OCI-M2 (cell line): Measurements from ENCODE around the gene SUSD6.

Experiments
- DNase-seq: peaks from one replicate; lab custom pipeline; 2025; ENCODE audit not compliant: unreplicated experiment; lab: John Stamatoyannopoulos, UW

SUSD6 gene

DNA sequence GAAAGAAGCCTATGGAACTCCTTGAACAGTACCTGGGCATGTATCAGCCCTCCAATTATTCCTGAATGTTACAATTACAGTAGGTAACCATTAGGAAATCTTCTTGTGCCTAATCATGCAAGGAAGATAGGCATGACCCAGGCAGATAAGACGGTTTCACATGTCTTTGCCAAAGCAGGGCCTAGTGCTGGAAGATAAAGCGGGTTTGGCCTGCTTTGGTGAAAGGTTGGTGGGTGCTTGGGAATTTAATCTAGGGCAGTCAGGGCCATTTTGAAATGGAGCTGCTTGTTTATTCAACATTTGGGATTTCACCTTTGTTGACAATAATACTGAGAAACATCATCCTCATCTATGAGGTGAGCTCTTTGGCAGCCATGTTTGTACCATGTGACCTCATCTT is 143.1 kb downstream of the SUSD6 start:
- no peak for DNase-seq

DNA sequence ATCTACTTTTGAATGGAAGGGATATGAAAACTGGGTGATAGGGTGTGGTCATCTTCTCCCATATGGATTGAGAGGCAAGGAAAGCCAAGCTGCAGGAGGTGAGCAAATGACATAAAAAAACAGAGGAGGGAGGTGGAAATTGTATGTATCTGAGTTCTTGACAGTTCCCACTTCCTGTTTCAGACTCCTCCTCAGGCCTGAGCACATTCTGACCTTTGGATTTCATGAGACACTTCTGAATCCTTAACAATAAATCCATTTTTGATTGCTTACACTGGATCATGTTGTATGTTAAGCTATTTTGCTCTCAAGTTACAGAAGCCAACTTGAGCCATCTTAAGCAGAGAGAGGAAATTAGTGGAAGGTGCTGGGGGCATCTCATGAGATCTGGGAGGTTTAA is 143.9 kb downstream of the SUSD6 start:
- no peak for DNase-seq

DNA sequence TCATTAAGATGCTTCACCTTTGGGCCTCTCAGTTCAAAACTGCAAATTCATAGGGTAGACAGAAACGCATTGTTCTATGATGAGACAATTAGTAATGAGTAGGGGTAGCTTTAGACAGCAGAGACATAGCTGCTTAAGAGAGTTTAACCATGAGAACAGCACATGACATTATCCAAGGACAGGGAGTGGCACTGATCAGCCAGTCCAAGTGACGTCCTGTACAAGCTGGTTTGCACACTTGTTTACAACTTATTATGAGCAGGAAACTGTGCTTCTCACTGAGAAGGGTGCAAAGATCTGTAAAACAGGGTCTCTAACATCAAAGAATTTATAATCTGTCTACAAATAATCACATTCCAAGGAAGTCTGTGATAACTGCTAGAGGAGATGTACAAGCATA is 144.4 kb downstream of the SUSD6 start:
- DNase-seq: no peak

DNA sequence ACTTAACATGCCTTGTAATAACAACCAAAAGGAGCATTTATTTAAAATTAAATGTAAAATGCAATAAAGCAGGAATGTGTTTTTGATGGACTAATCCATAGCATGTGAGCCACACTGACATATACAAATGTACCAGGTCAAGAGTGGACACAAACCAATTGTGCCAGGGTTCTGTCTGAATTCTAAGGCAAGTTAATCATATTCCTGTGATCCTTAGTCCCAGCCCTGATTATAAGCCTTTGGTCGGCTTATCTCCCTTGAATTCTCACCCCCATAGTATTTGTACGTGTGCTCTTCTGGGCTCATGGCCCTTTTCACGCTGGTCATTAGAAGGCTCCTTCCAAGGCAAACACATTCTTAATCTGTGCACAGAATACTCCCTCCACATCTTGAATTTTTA is 144.9 kb downstream of the SUSD6 start:
- no peak for DNase-seq

DNA sequence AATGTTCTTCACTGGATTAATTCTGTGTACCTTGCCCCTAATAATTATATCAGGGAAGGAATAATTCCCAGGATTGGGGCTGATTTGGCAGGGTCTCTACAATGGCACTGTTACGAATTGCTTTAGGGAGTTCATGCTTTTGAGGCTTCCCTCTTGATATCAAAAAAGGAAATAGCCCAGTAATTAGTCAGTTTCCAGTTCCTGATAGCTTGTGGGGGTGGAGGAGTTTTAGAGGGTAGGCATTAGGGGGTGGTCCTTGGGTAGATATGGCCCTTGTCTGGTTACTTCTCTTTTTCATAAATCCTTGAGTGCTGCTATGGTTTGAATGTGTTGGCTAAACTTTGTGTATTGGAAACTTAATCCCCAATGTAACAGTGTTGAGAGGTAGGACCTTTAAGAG is 149.4 kb downstream of the SUSD6 start:
- DNase-seq: no peak

DNA sequence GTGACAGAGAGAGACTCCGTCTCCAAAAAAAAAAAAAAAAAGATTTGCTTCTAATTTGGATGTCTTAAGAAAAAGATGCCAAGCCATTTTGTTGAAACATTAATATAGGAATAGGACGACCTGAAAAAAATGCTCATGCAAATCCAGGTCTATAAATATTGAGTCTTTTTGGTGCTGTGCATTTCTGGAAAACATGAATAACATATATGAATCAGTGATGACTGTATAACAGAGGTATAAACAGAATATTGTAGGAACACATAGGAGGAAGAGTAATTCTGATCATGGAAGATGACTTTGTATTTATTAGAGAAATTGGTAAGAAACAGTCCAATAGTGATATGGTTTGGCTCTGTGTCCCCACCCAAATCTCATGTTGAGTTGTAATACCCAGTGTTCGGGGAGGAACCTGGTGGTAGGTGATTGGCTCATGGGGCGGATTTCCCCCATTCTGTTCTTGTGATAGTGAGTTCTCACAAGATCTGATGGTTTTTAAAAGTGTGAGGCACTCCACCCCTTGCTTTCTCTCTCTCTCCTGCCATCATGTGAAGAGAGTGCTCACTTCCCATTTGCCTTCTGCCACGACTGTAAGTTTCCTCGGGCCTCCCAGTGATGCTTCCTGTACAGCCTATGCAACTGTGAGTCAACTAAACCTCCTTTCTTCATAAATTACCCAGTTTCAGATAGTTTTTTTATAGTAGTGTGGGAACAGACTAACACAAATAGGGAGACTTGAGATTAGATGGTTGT is 152.5 kb downstream of the SUSD6 start:
- DNase-seq: no peak
